Loucy (cell line): ENCODE data around the gene LIPC.

ENCODE experiments used
- EZH2phosphoT487 ChIP-seq: fragments of 200-600 bp; IDR thresholded peaks from 2 replicates; pipeline ENCODE4 v1.6.1; 2018; ENCODE audit warnings: antibody characterized with exemption, mild to moderate bottlenecking, moderate library complexity, borderline replicate concordance
- TF ChIP-seq, protein P1 (sequence below): fragments of 200-600 bp; sonication (generic); conservative IDR thresholded peaks from 2 replicates; pipeline ENCODE4 v1.5.1; 2014; ENCODE audit warnings: mild to moderate bottlenecking, antibody characterized with exemption, low read length

DNA sequence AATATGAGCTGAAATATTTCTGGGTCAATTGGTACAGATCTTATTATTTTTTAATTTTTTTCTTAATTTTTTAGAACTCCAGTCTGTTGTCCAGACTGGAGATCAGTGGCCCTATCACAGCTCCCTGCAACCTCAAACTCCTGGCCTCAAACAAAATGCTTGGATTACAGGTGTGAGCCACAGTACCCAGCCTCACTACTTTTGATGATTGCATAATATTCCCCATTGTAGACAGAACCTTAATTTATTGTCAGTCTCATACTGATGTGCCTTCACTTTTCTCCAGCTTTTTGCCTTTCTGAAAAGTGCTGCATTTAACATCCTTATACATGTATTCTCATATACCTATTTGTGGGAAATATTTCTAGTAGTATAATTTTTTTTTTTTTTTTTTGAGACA, 144.9 kb downstream of the LIPC start:
- TF ChIP-seq, protein P1, sequence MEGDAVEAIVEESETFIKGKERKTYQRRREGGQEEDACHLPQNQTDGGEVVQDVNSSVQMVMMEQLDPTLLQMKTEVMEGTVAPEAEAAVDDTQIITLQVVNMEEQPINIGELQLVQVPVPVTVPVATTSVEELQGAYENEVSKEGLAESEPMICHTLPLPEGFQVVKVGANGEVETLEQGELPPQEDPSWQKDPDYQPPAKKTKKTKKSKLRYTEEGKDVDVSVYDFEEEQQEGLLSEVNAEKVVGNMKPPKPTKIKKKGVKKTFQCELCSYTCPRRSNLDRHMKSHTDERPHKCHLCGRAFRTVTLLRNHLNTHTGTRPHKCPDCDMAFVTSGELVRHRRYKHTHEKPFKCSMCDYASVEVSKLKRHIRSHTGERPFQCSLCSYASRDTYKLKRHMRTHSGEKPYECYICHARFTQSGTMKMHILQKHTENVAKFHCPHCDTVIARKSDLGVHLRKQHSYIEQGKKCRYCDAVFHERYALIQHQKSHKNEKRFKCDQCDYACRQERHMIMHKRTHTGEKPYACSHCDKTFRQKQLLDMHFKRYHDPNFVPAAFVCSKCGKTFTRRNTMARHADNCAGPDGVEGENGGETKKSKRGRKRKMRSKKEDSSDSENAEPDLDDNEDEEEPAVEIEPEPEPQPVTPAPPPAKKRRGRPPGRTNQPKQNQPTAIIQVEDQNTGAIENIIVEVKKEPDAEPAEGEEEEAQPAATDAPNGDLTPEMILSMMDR: no peak
- no peak for TF ChIP-seq EZH2phosphoT487
